Measurements from ENCODE around the gene CRB1.

- TF ChIP-seq CTCF (IDR thresholded peaks at IDR 0.05) = no peak
- TF ChIP-seq POLR2AphosphoS5 (IDR thresholded peaks at IDR 0.05; ENCODE audit: low read depth, low read length) = no peak
Measured at GRCh38 chr1:197463142-197463541, 195.1 kb downstream of the CRB1 start.

Measured in Panc1 (cell line).